HS-5 (cell line): ENCODE results near the gene CD101.
"Not testable (repeated sequence)": the region's sequence is repeated elsewhere in the genome, so short reads cannot be mapped to it uniquely, and the experiment has no call there.

Experiments used
- DNase-seq: peaks from one replicate; pipeline ENCODE4 v3.0.0-alpha.2; 2012; ENCODE audit warnings: low read depth

Gene CD101, protein sequence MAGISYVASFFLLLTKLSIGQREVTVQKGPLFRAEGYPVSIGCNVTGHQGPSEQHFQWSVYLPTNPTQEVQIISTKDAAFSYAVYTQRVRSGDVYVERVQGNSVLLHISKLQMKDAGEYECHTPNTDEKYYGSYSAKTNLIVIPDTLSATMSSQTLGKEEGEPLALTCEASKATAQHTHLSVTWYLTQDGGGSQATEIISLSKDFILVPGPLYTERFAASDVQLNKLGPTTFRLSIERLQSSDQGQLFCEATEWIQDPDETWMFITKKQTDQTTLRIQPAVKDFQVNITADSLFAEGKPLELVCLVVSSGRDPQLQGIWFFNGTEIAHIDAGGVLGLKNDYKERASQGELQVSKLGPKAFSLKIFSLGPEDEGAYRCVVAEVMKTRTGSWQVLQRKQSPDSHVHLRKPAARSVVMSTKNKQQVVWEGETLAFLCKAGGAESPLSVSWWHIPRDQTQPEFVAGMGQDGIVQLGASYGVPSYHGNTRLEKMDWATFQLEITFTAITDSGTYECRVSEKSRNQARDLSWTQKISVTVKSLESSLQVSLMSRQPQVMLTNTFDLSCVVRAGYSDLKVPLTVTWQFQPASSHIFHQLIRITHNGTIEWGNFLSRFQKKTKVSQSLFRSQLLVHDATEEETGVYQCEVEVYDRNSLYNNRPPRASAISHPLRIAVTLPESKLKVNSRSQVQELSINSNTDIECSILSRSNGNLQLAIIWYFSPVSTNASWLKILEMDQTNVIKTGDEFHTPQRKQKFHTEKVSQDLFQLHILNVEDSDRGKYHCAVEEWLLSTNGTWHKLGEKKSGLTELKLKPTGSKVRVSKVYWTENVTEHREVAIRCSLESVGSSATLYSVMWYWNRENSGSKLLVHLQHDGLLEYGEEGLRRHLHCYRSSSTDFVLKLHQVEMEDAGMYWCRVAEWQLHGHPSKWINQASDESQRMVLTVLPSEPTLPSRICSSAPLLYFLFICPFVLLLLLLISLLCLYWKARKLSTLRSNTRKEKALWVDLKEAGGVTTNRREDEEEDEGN

DNA sequence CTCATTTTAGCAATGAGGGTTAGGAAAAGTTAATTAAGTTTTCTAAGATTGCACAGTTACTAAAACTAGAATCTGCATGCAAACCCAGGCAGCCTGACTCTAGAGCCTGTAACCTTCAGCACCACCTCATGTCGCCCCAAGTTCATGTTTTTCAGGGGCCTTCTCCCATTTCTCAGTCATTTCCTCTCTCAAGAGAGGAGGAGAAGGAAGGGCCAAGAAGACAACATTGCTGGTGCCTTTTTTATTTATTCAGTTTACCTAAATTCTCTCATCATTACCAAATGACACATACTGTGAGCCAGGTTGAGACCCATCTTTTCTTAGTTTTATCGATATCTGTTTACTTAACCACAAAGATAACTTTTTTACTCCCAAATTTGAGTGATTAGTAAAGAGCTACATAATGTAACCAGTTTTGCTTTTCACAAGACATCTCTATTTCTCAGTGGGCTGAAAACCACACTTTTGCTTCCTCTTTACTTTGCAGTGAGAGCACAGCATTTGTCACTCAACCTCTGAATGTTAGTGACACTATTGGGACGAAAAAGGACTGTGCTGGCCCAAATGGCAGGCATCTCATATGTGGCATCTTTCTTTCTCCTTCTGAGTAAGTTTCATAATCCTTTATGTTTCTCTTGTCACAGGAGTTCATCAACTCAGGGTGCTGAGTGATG, at the start of gene CD101:
Gene CD101 (plus strand): TSS at position 507 of the 674 bp plus-strand sequence. CDS start 58 bp downstream, at position 565.
- DNase-seq: no peak

DNA sequence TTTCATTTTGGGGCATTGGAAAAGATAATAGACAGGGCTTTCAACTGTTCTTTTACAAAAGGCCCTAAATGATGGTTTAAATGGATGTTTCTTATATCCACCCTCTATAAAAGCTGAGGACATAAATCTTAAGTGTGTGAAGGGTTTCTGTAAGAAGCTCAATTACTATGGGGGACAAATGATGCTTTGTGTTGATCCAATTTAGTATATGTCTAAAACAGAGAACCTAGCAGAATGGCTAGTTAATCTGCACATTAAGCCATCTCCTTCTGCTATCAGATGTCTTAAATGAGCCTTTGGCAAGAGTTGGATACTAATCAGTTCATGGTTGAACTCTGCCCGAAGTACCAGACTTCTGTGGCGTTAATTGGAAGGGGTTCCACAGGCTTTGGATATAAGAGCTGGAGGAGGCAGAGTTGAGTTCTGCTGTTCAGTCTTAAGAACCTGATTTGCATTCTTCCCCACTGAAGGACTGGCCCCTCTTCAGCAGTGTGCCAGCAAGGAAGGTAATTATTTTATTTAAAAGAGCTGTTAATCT, 48.8 kb upstream of the CD101 start:
- DNase-seq: no peak

DNA sequence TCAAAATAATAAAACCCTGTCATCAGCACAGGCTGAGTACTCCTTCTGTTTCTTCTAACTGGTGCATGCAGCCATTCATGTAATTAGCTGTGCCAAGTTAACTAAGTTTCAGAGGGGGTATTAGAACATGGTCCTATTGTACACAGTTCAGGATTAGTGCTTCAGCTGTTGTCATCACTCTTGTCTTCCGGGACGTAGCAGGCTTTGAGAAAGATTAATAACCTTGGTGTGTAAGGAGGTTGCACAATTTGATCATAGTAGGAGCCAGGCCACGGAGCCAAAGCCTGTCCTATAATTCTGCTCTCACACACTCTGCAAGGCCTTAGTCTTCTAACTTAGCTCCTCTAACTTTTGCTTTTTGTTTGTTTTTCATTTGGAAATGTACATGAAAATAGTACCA, 47.1 kb upstream of the CD101 start:
- no peak for DNase-seq

DNA sequence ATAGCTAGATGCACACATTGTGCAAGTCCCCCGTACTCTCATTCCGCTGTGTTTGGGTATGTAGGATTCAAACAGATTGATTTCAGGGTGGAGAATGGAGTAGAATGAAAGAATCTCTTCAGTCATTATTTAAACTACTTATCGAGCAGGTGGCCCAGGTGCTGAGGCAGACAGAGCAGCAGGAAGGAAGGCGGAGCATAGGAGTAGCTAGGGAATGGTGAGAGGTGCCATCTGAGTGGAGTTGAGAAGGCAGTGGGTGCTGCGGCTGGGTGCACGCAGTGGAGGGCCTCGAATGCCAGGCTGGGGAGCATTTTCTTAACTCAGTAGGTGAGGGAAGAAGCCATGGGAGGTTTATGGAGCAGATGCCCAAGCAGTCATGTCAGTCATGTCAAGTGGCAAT, 45.2 kb upstream of the CD101 start:
- DNase-seq: no peak

DNA sequence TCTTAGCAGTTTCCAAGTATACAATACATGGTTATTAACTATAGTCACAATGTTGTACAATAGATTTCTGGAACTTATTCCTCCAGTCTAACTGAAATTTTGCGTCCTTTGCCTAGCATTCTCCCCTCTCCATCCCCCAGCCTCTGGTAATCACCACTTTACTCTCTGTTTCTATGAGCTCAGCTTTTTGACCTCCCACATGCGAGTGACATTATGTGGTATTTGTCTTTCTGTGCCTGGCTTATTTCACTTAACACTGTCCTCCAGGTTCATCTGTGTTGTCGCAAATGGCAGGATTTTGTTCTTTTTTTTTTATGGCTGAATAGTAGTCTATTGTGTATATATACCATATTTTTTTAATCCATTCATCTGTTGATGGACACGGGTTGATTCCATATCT, 43.9 kb upstream of the CD101 start:
- no peak for DNase-seq

DNA sequence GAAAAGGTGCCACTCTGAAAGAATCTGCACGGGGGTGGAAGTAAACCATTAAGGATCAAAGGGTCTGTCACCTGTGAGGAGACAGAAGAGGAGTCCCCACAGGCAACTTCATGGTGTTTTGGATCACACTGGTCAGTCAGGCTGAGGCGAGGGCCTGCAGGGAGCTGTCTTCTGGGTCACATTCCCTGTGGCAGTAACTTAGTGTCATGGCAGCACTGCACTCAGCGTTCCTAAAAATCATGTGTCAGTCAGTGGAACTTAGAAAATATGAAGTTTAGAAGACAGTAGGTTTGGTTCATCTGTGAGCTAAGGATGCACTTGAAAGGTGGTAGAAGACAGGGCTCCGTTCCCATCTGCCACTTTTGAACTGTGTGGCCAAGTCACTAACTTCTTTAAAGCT, 43.5 kb upstream of the CD101 start:
- DNase-seq: no peak

DNA sequence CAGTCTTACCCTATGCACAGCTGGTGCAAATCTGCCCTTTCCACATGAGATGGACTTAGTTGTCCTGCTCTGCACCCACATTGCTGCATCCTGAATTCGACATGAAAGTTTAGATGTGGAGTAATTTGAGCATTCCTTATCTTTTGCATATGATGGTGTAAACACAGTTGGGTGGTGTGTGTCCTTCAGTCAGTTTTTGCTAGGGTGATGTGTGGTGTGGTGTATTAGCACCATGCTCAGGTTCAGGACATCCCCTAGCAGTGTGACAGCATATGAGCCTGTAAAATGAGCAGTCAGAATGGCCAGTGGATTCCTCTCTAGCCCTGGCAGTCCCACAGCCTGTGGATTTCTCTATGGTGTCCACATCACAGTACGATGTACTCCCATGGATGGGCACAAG, 42.6 kb upstream of the CD101 start:
- no peak for DNase-seq

DNA sequence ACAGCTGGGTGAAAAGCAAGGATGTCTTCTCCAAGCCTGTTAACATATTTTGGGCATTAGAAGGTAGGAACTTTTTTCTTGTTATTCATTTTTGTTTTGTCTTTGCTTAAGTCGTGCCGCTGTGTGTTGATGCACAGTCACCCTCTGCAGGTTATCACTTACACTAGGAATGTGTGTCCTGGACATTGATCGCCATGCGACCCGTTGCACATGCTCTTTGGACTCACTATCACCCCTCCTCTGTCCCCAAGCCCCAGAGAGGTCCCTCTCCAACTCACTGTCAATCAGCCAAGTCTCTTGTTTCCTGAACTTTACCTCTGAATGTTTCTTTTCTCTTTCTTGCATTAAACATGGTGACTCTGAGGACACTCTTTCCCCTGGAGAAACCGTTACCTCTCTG, 40.0 kb upstream of the CD101 start:
- no peak for DNase-seq

DNA sequence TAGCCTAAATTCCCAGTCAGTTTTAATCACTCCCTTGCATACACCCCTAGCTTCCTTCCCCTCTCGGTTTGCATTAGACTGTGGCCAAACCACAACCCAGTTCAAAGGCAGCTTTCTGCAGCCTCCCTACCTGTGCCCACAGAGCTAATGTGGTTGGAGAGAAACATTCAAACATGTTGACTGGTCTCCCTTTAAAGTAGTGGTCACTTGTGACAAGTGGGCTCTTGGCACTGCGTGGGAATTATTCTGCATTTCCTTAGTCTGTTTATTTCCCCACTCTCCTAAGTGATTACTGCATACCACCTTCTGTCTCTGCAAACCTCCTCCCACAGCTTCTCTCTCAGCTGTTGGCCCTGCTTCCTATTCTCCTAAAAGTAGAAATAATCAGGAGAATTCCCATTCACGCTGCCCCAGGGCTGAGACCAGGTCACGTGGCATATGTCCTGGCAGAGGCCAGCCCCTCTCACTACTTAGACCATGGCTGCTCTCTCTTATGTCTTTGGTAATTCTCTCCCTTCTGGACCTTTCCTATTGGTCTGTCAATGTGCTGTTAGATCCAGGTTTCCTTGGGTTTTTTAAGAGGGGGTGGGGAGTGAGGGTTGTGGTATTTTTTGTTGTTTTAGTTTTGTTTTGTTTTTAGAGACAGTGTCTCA, 38.4 kb upstream of the CD101 start:
- DNase-seq: no peak

DNA sequence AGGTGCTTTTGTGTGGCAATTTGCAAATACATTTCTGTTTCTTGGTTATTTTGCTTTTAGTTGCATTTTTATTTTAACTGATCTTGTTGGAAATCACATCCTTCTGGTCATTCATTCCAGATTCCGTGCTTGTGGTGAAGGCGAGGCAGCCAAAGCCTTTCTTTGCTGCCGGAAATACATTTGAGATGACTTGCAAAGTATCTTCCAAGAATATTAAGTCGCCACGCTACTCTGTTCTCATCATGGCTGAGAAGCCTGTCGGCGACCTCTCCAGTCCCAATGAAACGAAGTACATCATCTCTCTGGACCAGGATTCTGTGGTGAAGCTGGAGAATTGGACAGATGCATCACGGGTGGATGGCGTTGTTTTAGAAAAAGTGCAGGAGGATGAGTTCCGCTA, 34.8 kb upstream of the CD101 start:
- no peak for DNase-seq

DNA sequence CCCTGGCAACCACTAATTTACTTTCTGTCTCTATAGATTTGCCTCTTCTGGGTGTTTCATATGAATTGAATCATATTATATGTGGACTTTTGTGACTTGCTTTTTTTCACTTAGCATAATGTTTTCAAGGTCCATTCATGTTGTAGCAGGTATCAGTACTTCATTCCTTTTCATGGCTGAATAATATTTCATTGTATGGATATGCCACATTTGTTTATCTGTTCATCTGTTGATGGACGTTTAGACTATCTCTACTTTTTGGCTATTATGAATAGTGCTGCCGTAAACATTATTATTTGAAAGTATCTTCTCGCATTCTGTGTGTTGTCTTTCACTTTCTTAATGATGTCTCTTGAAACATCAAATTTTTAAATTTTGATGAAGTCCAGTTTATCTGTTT, 32.8 kb upstream of the CD101 start:
- no peak for DNase-seq

DNA sequence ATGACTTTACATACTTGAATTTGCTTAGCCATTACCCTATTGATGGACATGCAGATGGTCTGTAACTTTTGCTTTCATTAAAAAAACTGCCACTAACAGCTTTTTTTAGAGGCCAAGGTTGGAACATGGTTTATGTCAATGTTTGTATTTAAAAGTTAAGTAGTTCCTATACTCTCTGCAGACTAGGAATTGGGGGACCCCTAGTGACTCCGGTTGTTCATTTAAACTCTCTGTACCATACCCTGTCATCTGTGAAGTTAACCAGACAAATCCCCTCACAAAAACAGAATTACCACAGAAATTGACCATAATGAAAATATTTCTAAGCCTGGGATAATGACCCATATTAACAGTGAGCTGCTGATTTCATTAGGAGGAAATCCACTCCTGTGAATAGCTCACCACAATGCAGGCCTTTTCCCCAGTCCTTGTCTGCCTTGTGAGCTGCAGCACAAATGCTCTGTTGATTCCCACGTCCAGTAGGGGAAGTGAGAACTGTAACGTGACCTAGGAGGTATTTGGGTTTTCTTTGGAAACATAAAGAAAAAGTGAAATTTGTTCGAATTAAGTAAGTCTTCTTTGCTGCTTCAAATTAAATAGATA, 30.2 kb upstream of the CD101 start:
- DNase-seq: no peak

DNA sequence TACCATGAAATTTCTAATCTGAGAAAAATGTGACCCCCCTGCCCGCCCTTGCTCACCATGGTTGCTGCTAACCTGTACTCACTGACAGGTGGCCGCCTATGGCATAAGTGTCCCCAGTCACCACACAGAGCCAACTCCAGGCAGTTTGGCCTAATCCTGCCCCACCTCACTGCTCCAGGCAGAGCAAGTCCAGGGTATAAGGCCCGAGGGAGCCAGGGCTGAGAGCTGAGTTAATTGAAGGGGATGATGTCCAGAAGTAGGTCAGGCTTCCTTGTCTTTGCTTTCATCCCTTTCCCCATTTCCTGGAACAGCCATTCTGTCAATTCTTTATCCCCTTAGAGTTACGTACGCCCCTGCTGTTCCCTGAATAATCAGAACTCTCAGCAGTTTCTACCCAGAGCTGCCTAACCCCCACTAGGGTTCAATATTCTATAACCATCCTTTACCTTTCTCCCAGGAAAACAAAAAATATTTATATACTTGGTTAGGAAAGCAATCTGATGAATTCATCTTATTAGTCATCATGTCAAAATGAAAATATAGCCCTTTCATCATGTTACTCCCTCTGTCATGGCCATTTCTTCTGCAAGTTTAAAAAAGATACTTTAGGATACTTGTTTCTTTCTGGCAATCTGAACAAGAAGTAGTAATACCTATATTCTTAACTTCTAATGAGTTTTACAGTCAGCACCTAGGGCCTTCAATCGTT, 29.4 kb upstream of the CD101 start:
- DNase-seq: no peak

DNA sequence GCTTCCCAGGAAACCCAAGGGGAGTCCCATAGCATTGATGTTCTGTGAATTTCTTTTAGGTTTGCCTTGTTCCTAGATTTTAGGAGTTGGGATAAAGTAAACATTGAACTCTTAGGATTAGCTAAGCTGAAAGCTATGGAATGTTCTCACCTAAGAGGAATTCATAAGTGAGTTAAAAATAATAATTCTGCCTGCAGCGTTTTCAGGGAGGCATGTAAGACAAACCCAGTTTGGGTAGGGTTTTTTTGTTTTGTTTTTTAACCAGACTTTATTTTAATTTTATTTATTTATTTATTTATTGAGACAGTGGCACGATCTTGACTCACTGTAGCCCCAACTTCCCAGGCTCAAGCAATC, 28.9 kb upstream of the CD101 start:
- no peak for DNase-seq

DNA sequence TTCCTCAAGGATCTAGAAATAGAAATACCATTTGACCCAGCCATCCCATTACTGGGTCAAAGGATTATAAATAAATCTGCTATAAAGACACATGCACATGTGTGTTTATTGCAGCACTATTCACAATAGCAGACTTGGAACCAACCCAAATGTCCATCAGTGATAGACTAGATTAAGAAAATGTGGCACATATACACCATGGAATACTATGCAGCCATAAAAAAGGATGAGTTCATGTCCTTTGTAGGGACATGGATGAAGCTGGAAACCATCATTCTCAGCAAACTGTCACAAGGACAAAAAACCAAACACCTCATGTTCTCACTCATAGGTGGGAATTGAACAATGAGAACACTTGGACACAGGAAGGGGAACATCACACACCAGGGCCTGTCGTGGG, 21.3 kb upstream of the CD101 start:
- DNase-seq: not testable (repeated sequence)

DNA sequence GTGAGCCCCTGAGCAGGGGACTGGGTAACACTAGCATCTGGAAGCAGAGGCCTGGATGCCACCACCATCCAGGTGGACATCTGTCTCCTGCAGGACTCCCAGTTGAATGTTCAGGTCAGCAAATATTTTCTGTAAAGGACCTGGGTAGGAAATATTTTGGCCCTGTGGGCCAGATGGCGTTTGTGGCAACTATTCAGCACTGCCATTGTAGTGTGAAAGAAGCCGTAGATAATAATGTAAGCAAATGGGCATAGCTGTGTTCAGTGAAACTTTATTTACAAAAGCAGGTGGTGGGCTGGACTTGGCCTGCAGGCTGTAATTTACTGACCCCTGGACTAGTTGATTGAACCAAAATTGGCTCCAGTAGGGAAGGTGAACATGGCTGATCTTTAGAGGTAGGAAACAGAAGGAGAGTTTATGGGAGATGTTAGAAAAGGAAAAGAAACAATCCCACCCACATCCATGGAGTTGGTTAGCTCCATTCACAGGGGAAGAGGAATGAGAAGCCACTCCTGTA, 20.0 kb upstream of the CD101 start:
- no peak for DNase-seq

DNA sequence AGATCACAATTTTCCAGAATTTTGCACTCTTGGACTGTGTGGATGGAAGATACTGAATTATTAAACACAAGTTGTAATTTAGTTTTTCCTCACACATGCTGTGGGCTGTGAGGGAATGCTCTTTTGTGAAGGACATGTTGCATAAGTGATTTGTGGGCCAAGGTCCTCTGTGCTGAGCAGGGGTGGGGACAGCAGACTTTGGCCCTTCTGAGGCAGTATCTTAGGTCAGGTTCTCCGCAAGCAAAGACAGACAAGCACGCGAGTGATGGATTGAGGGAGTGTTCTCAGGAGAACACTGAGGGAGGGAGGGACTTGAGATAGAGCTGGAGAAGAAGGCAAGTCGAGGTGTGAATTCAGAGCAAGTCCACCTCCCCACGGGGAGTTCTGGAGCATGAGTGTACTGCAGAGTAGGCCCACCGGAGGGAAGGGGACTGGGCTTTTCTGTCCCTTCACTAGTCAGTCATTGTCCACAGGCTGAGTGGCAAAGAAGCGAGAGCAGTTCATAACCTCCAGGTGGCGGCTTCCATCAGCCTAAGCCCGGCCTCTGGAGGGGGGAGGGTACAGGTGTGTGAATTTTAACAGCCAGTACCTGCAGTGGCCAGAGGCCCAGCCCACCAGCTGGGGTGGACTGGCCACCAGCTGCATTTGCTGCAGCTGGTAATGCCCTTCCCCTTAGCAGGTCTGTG, 19.1 kb upstream of the CD101 start:
- no peak for DNase-seq

DNA sequence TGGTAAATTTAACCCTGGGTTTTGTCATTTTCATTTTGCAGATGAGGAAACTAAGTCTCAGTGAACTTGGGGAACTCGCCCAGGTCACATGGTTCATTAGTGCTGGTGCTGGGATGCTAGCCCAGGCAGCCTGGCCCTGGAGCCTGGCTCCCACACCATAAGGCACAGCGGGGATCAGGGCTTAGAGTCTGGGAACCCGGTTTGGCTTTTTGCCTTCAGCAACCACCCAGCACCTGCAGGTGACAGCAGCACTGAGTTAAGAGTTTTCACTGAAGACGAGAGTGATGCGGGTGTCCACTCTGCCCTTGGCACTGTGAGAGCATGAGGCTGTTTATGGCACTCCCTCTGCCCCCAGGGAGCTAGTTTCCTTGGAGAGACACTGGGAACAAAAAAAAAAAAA, 18.4 kb upstream of the CD101 start:
- no peak for DNase-seq

DNA sequence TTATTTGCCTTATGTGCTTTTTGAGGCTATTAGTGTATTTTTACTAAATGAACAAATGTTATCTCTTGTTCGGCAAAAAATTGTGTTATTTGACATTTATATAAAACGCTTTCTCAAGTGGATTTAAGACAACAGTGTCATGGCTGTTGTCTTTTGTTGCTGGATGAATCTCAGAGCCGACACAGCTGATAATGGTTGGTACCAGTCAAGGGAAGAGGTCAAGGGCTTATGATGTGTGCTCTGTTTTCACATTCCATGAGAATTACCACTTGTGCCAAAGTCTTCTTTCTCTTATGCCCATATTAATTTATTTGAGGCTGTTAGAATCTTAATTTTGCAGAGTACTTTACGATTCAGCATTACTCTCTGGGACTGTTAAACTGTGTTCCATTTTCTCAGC, 17.9 kb upstream of the CD101 start:
- no peak for DNase-seq
